HG03575 (cell line): ENCODE data around the gene MRPL55.

Source experiments
- ATAC-seq: cut with Tn5 transposase; IDR thresholded peaks from one replicate; pipeline ENCODE4 v1.9.1; 2021; ENCODE audit not compliant: unreplicated experiment, insufficient number of reproducible peaks, low FRiP score; ENCODE audit errors: extremely low read depth

Gene MRPL55

GRCh38 chr1:228092342-228093049, 16.6 kb downstream of the MRPL55 start:
- no peak for ATAC-seq

- no peak for ATAC-seq
Observed at GRCh38 chr1:228091084-228091483, 18.0 kb downstream of the MRPL55 start.

- no peak for ATAC-seq
Observed at GRCh38 chr1:228090613-228091081, 18.5 kb downstream of the MRPL55 start.

DNA sequence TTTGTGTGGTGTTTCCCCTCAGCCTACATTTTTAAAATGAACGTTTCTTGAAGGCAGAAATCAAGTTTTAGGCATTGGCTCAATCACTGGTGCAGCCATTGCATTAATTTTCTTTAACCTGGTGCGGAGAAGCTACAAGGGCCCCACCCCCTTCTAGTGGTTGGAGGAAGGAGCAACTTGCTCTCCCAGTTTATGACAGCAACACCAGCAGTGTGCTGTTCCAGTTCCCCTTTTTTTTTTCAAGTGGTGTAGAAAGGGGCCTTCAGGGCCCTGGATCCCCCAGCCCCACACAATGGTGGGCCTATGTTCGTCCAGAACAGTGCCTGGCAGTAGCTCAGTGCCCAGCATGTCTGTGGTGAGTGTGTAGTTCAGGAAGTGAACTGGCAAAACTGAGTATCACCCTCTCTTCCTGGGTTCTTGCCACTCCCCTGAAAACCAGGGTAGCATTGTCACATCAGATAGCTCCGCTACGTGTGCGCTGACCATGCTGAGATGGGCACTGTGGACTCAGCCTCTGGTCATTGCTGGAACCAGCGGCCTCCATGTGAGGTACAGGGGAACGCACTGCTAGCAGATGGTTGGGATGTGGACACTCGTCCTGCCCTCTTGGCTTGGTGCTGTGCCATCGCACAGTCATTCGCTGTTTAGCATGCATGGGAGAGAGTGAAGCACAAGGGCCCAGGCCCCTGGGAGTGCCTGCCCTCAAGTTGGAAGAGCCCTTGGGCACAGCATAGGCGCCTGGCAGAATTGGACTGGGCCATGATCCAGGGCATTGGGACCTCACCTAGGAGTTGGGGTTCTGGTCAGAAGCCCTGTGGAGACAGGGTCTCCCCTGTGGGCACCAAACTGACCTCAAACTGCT, 19.3 kb downstream of the MRPL55 start:
- ATAC-seq = no peak

DNA sequence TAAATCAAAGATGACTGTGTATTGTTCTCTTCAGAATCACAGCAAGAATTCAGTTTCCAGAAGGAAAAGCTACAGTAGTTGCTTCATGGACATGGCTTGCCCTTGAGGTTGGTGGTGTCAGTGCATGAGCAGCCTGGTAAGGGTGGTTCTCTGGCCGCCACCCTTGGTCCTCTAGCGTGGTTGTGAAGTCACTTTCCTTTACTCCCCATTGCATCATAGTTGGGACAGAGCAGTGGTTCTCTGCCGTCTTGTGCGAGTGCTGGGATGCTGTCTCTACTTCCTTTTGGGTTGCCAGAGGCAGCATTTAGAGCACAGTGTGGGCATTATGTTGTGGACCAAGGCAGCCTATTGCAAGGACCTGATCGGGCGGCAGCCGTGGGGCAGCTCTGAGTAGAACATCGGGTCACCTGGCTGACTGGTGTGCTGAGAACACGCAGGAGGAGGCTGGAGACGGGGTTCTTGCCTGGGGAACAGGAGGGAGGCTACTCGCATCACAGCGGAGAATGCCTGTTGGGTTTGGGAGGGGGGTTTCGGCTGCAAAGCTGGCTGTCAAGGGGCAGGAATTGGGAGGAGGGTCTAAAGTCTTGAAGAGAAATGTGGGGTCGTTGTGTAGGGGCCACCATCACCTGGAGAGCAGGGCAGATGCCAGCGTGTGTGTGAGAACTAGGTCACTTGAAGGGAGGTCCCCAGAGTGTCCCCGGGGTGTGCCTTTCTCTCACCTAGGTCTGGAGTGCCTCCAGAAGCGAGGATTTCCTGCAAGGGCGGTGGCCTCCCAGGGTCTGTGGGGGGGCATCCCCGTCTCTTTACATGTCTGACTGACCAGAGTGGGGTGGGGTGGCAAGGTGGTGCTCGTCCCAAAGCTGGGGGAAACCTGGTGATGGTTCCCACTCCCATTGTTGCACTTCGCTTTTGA, 20.3 kb downstream of the MRPL55 start:
- no peak for ATAC-seq

GRCh38 chr1:228087771-228088251, 21.3 kb downstream of the MRPL55 start:
- ATAC-seq = no peak

DNA sequence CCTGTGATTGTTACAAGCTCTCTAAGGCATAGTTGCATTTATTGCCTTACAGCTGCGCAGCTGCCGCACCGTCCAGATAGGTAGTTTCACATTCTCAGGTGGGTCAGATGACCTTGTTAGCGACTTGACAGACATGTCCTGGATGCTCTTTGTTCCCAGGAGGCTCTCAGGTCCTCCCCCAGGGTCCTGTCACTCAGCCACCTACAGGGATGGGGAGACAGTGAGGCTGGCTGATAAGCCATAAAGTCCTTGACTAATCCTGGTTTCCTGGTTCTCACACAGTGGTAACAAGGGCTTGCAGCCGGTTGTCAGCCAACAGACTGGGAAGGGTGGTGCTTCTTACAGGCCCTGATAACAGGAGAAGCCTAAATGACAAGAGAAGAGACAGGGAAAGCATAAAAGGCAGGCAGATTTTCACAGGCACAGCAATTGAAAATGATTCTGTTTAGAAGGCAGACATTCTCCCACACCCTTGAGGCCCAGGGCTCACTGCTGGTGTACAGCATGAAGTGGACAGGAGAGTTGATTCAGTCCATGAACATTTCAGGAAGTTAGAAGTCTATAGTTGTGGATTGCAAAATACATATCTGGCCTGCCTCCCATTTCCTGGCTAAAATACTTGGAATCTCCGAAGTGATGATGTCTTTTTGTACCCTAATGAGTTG, 23.7 kb downstream of the MRPL55 start:
- no peak for ATAC-seq

DNA sequence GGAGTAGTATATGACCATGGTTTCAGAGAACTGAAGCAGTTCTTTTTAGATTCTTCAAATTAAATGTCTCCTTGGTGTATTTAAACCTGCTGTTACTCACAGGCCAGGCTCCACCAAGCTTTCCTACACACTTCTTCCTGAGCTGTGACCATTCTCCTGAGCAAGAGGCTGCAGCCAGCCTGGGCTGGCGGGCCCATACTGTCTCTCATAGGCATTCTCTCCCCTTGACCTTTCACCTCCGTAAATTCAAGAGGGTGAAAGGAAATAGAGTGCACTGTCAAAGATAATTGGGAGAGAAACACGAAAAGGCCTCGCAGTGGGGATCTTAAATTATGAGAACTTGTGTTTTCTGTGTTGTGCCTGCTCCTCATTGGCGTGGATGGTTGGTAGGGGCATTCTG, 24.3 kb downstream of the MRPL55 start:
- ATAC-seq = no peak

GRCh38 chr1:228084325-228084724, 24.8 kb downstream of the MRPL55 start:
- no peak for ATAC-seq

GRCh38 chr1:228083871-228084278, 25.2 kb downstream of the MRPL55 start:
- ATAC-seq = no peak

- ATAC-seq = no peak
Observed at GRCh38 chr1:228082918-228083870, 25.9 kb downstream of the MRPL55 start.

- no peak for ATAC-seq
Observed at GRCh38 chr1:228082214-228082917, 26.7 kb downstream of the MRPL55 start, which contains the start of gene ARF1. TSS of gene ARF1 (plus strand) at chr1:228082708. CDS start at chr1:228097115, 14,407 bp downstream.

- no peak for ATAC-seq
Observed at GRCh38 chr1:228081578-228082213, 27.4 kb downstream of the MRPL55 start.

DNA sequence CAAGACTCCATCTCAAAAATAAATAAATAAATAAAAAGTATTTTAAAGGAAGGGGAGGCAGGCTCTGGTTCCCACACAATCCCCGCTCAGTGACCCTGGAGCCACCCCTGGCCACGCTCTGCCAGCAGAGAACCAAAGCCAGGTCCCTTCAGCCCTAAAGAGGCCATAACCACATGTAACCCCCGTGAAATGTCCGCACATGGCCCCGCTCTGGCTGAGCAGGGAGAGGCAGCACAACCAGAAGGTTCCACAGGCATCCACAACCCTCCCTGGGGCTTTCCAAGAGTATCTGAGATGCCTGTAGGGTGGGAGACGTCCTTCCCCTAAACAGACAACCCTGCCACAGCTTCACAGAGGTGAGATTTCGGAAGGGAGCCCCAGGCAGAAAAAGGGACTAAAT, 28.0 kb downstream of the MRPL55 start:
- no peak for ATAC-seq

- ATAC-seq = no peak
Observed at GRCh38 chr1:228079601-228080263, 29.4 kb downstream of the MRPL55 start.

GRCh38 chr1:228079013-228079412, 30.1 kb downstream of the MRPL55 start:
- ATAC-seq = no peak
